GM18520 (cell line): Measurements from ENCODE around the gene RANGAP1.

Experiments
- ATAC-seq: cut with Tn5 transposase; IDR thresholded peaks from one replicate; pipeline ENCODE4 v1.9.1; 2021; ENCODE audit not compliant: unreplicated experiment

The RANGAP1 gene

GRCh38 chr22:41204066-41204465, 81.9 kb downstream of the RANGAP1 start:
- no peak for ATAC-seq

- no peak for ATAC-seq
Observed at GRCh38 chr22:41203118-41203517, 82.9 kb downstream of the RANGAP1 start.

GRCh38 chr22:41201141-41201540, 84.8 kb downstream of the RANGAP1 start:
- ATAC-seq = no peak

GRCh38 chr22:41198027-41198580, 87.9 kb downstream of the RANGAP1 start:
- no peak for ATAC-seq

- ATAC-seq = peak; percentile 82
Observed at GRCh38 chr22:41197038-41197972, 88.7 kb downstream of the RANGAP1 start.
